ENCODE measurements around the gene TSPYL2.

Gene TSPYL2

DNA sequence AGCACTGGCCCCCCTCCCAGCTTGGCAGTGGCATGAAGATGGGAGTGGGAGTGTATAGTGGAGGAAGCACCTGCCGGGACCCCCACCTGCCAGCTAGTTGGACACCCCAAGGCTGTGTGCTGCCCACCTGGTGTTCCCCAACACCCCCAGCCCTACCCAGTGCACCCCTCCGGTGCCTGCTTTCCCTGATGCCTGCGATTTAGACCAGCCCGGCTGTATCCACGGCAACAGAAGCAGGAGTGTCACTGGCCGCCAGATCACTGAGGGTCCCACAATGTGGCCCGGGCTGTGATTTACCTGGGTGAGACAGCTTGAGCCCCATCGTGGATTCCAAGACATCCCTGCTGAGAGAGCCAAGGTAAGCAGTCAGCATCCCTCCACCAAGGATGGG is 33.0 kb upstream of the TSPYL2 start:
- DNase-seq (ENCODE audit: extremely low read depth, low read depth) = no peak

DNA sequence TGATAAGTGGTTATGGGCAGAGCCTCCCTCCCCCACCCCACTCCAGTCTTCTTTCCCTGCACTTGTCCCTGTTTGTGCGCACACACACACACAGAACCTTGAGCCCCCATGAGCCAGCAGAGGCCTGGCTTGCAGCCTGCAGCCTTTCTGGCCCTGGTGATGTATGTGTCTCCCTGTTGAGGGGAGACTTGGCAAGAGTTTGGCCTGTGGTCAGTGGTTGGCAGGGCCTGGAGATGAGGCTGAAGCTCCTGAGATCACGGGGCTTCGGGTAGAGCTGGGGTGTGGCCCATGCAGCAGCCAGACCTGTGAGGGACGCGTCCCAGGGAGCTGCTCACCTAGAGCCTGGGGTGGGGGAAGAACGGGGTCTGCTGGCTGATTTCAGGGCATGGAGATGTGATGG is 31.3 kb upstream of the TSPYL2 start:
- TF ChIP-seq, protein P1, sequence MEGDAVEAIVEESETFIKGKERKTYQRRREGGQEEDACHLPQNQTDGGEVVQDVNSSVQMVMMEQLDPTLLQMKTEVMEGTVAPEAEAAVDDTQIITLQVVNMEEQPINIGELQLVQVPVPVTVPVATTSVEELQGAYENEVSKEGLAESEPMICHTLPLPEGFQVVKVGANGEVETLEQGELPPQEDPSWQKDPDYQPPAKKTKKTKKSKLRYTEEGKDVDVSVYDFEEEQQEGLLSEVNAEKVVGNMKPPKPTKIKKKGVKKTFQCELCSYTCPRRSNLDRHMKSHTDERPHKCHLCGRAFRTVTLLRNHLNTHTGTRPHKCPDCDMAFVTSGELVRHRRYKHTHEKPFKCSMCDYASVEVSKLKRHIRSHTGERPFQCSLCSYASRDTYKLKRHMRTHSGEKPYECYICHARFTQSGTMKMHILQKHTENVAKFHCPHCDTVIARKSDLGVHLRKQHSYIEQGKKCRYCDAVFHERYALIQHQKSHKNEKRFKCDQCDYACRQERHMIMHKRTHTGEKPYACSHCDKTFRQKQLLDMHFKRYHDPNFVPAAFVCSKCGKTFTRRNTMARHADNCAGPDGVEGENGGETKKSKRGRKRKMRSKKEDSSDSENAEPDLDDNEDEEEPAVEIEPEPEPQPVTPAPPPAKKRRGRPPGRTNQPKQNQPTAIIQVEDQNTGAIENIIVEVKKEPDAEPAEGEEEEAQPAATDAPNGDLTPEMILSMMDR (IDR thresholded peaks at IDR 0.05; ENCODE audit: low read depth, low read length) = no peak
- no peak for DNase-seq (ENCODE audit: extremely low read depth, low read depth)

More for the DNA sequence above, 33.0 kb upstream of the TSPYL2 start:
- TF ChIP-seq, protein P1 (IDR thresholded peaks at IDR 0.05; ENCODE audit: low read depth, low read length) = no peak

DNA sequence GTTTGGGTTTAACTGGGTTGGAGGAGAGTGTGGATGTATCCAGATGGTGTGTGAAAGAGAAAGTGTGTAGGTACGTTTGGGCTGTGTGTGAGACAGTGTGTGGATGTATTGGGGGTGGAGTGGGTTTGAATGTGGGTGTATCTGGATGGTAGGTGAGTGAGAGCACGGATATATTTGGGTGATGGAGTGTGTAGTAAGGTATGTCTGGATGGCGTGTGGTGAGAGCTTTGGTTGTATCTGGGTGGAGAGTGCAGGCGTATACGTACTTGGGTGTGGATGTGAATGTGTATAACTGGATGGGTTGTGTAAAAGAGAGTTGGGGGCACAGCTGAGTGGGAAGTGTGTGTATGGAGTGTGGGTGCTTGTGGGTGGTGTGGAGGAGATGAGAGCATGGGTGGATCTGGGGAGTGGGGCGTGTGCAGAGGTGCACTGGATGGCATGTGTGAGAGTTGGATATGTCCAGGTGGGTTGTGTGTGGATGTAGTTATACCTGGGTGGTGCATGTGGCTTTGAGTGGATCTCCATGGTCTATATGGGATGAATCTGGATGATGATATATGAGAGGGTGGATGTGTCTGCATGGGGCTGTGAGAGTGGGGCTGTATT is 26.8 kb upstream of the TSPYL2 start:
- TF ChIP-seq, protein P1 (IDR thresholded peaks at IDR 0.05; ENCODE audit: low read depth, low read length) = no peak

DNA sequence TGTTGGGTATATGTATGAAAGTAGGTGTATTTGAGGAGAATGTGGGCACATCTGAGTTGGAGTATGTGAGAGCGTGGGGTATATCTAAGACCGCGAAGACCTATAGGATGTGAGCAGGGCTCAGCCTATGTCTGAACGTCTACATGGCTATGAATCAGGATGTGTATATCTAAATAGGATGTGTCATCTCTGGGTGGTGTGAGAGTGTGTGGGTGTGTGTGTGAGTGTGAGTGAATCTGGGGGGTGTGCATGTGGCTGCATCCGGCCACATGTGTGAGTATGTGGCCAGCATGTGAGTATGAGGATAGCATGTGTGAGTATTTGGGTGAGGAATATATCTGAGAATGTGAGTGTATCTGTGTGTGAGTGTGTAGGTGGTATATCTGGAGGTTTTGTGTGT is 25.9 kb upstream of the TSPYL2 start:
- no peak for DNase-seq (ENCODE audit: extremely low read depth, low read depth)
- TF ChIP-seq, protein P1 (IDR thresholded peaks at IDR 0.05; ENCODE audit: low read depth, low read length) = no peak

More for the DNA sequence above, 26.8 kb upstream of the TSPYL2 start:
- DNase-seq (ENCODE audit: extremely low read depth, low read depth) = no peak

DNA sequence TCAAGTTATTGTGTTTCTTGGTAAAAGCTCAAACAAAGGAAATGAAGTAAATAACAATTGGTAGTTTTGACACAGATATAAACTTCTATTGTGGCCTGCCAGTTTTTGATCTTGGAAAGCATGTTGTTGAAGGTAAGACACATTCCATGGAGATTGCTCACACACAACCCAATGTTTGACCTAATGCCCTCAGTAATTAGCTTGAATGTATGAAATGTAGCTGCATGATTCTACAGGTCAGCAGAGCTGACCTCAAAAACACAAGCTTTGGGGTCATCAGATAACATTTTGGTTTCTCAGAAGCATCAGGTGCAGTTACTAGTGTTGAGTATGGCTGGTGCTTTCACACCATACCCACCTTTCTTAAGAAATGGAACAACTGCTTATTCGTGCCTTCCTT is 17.1 kb upstream of the TSPYL2 start:
- no peak for DNase-seq (ENCODE audit: extremely low read depth, low read depth)
- TF ChIP-seq, protein P1 (IDR thresholded peaks at IDR 0.05; ENCODE audit: low read depth, low read length) = no peak

DNA sequence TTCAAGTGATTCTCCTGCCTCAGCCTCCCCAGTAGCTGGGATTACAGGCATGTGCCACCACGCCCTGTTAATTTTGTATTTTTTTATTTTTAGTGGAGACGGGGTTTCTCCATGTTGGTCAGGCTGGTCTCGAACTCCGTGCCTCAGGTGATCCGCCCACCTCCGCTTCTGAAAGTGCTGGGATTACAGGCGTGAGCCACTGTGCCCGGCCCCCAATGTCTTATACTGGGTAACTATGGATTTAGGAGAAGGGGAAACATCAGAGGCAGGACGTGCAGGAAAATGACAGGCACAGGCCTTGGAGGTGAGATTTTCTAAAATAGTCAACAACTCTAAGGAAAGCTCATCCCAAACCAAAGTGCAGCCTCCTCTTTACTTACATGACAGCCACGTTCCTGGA is 11.1 kb upstream of the TSPYL2 start:
- TF ChIP-seq, protein P1 (IDR thresholded peaks at IDR 0.05; ENCODE audit: low read depth, low read length) = no peak
- no peak for DNase-seq (ENCODE audit: extremely low read depth, low read depth)

DNA sequence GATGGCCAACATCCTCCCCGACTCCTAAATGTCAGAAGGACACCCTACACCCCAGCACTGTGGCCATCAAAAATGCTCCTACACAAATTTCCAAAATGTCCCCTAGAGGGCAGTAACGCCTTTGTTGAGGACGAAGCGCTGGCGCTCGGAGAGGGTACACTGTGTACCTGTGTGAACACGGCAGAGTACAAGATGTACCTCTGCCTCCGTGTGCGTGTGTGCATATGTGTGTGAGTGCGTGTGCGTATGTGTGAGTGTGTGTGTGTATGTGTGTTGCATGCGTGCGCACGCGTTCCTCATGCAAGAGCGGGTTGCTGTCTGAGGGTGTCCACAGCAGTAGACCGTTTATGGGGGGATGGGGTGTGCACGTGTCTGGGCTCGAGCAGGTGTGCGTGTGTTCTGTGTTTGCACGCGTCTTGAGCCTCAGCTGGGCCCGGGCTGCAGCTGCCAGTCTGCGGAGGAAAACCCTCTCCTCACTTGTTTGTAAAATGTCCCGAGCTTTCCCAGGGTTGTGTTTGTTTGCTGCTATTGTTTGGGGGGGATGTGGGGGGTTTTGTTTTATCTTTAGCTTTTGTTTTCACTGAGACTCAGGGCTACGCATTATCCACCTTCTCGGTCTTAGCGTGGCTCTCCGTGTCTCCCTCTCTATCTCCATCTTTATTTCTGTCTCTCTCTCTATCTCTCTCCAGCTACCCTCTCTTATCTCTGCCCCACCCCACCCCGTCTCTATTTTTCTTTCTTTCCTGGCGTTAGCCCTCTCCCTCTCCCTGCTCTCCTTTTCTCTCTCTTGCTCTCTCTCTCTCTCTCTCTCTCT is 10.4 kb upstream of the TSPYL2 start:
- no peak for DNase-seq (ENCODE audit: extremely low read depth, low read depth)
- TF ChIP-seq, protein P1 (IDR thresholded peaks at IDR 0.05; ENCODE audit: low read depth, low read length) = peak; percentile 68

All from AG09319 (cell line).